ENCODE measurements around the gene RLF. TPM values are rescaled to one million over a fixed set of nuclear protein-coding genes. Genes with fewer than 3 reads are reported as not detected.
A peak's percentile ranks its signal among the peaks of the same experiment; 100 is the strongest.

RLF gene
- total and polyA plus RNA-seq, 4 donors: 1.7 to 13.4 (median 6.3) TPM

DNA sequence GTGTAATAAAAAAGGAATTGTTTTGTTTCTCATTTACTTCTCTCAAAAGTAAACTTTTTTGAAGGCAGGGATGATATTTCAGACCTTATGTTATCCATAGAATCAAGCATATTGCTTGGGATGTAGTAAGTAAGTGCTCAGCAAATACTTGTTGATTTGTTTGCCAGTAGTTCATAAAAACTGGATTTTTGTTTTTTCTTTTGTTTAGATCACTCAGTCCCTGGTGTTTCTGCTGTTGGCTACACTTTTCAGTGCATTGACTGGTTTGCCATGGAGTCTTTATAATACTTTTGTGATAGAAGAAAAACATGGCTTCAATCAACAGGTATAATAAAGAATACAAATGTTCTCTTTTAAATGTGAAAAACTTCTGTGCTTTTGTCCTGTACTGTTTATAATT is 107.0 kb downstream of the RLF start:
- no peak overlapping the region for H3K4me3 ChIP-seq (ENCODE audit: low read depth in 1 of 3, low read length in 3 of 3)
- TF ChIP-seq ZBTB33 (IDR thresholded peaks at IDR 0.05) (no peak), YY1 (IDR thresholded peaks at IDR 0.05) (no peak), RAD21 (IDR thresholded peaks at IDR 0.05) (no peak), FOXA2 (IDR thresholded peaks at IDR 0.05) (no peak), JUND (IDR thresholded peaks at IDR 0.05) (no peak), EGR1 (IDR thresholded peaks at IDR 0.05; ENCODE audit: low read depth in 2 of 2) (no peak)
- TF ChIP-seq, protein P1, sequence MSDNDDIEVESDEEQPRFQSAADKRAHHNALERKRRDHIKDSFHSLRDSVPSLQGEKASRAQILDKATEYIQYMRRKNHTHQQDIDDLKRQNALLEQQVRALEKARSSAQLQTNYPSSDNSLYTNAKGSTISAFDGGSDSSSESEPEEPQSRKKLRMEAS (IDR thresholded peaks at IDR 0.05): no peak
- TF ChIP-seq, protein P2, sequence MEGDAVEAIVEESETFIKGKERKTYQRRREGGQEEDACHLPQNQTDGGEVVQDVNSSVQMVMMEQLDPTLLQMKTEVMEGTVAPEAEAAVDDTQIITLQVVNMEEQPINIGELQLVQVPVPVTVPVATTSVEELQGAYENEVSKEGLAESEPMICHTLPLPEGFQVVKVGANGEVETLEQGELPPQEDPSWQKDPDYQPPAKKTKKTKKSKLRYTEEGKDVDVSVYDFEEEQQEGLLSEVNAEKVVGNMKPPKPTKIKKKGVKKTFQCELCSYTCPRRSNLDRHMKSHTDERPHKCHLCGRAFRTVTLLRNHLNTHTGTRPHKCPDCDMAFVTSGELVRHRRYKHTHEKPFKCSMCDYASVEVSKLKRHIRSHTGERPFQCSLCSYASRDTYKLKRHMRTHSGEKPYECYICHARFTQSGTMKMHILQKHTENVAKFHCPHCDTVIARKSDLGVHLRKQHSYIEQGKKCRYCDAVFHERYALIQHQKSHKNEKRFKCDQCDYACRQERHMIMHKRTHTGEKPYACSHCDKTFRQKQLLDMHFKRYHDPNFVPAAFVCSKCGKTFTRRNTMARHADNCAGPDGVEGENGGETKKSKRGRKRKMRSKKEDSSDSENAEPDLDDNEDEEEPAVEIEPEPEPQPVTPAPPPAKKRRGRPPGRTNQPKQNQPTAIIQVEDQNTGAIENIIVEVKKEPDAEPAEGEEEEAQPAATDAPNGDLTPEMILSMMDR (IDR thresholded peaks at IDR 0.05; ENCODE audit: low read depth, low read length, missing input control): no peak
- TF ChIP-seq, protein P3, sequence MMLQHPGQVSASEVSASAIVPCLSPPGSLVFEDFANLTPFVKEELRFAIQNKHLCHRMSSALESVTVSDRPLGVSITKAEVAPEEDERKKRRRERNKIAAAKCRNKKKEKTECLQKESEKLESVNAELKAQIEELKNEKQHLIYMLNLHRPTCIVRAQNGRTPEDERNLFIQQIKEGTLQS (IDR thresholded peaks at IDR 0.05): no peak
- TF ChIP-seq, protein P4, sequence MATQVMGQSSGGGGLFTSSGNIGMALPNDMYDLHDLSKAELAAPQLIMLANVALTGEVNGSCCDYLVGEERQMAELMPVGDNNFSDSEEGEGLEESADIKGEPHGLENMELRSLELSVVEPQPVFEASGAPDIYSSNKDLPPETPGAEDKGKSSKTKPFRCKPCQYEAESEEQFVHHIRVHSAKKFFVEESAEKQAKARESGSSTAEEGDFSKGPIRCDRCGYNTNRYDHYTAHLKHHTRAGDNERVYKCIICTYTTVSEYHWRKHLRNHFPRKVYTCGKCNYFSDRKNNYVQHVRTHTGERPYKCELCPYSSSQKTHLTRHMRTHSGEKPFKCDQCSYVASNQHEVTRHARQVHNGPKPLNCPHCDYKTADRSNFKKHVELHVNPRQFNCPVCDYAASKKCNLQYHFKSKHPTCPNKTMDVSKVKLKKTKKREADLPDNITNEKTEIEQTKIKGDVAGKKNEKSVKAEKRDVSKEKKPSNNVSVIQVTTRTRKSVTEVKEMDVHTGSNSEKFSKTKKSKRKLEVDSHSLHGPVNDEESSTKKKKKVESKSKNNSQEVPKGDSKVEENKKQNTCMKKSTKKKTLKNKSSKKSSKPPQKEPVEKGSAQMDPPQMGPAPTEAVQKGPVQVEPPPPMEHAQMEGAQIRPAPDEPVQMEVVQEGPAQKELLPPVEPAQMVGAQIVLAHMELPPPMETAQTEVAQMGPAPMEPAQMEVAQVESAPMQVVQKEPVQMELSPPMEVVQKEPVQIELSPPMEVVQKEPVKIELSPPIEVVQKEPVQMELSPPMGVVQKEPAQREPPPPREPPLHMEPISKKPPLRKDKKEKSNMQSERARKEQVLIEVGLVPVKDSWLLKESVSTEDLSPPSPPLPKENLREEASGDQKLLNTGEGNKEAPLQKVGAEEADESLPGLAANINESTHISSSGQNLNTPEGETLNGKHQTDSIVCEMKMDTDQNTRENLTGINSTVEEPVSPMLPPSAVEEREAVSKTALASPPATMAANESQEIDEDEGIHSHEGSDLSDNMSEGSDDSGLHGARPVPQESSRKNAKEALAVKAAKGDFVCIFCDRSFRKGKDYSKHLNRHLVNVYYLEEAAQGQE (IDR thresholded peaks at IDR 0.05): no peak
- no peaks in the 10 kb centered on the region for H3K27me3 ChIP-seq (ENCODE audit: control insufficient read depth in 4 of 4, insufficient read depth in 4 of 4, low read length in 3 of 4)
- H3K27ac ChIP-seq (ENCODE audit: low read depth in 1 of 2, low read length in 2 of 2): peak overlapping the region; percentile 76 to 83
- DNase-seq (ENCODE audit: low spot score): no peak
- H3K4me1 ChIP-seq (ENCODE audit: control insufficient read depth in 4 of 4, insufficient read depth in 4 of 4, low read length in 3 of 4): peaks cover 0 to 10% (median 2%) of the 10 kb centered on the region in 4 donors
- peaks cover 10 to 25% (median 22%) of the 10 kb centered on the region in 4 donors for H3K36me3 ChIP-seq (ENCODE audit: control insufficient read depth in 4 of 4, insufficient read depth in 3 of 4, low read depth in 1 of 4, low read length in 3 of 4)
- H3K9me3 ChIP-seq (ENCODE audit: control insufficient read depth in 4 of 4, low read length in 3 of 4): no peaks in the 10 kb centered on the region
- H3K9ac ChIP-seq (ENCODE audit: low read depth in 1 of 2, low read length in 2 of 2): peak overlapping the region in 1 of 2 donors; percentile 71

DNA sequence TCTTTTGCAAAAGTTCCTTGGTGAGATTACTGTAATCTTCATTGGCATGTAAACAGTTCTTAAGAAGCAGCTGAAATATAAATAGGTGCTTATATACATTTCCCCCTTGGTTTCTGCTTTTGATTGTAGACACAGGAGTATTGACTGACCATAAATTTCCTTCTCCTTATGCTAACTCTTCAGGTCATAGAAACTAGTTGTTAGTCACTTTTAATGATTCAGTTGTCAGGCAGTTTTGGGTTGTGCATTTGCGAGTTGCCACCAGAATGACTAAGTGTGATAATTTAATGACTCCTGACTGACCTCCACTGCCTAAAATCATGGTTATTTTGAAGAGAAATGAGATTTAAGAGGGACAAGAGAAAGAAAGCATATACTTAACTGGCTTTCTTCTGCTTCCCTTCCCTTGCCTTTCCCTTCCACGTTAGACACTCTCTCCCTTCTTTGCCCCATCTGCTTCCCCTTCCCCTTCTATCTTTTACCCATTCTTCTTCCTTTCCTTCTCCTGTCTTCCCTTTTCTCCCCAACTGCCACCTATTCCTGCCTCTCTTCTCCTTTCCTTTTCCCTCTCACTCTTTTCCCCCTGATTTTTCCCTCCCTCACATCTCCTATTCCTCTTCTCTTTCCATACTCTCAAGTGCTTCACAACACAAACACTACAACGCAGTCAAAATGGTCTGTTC is 109.1 kb downstream of the RLF start:
- peaks cover 10 to 22% (median 17%) of the 10 kb centered on the region in 4 donors for H3K36me3 ChIP-seq (ENCODE audit: control insufficient read depth in 4 of 4, insufficient read depth in 3 of 4, low read depth in 1 of 4, low read length in 3 of 4)
- H3K4me1 ChIP-seq (ENCODE audit: control insufficient read depth in 4 of 4, insufficient read depth in 4 of 4, low read length in 3 of 4): peaks cover 1 to 16% (median 9%) of the 10 kb centered on the region in 4 donors
- 61% methylated on average over 3 of the region's 3 CpGs for WGBS
- no peak overlapping the region for H3K27ac ChIP-seq (ENCODE audit: low read depth in 1 of 2, low read length in 2 of 2)
- no peaks in the 10 kb centered on the region for H3K27me3 ChIP-seq (ENCODE audit: control insufficient read depth in 4 of 4, insufficient read depth in 4 of 4, low read length in 3 of 4)
- H3K4me3 ChIP-seq (ENCODE audit: low read depth in 1 of 3, low read length in 3 of 3): no peak overlapping the region
- H3K9ac ChIP-seq (ENCODE audit: low read depth in 1 of 2, low read length in 2 of 2): no peak overlapping the region
- no peak for DNase-seq (ENCODE audit: low spot score)
- H3K9me3 ChIP-seq (ENCODE audit: control insufficient read depth in 4 of 4, low read length in 3 of 4): no peaks in the 10 kb centered on the region
- TF ChIP-seq HNF4A (conservative IDR thresholded peaks at IDR 0.05): no peak
- no peak for TF ChIP-seq RAD21 (IDR thresholded peaks at IDR 0.05)
- TF ChIP-seq ZBTB33 (IDR thresholded peaks at IDR 0.05): no peak
- TF ChIP-seq, protein P2 (IDR thresholded peaks at IDR 0.05; ENCODE audit: low read depth, low read length, missing input control): no peak
- TF ChIP-seq, protein P3 (IDR thresholded peaks at IDR 0.05): no peak
- no peak for TF ChIP-seq RXRA (IDR thresholded peaks at IDR 0.05)
- no peak for TF ChIP-seq NR2F2 (IDR thresholded peaks at IDR 0.05)
- TF ChIP-seq FOXA2 (IDR thresholded peaks at IDR 0.05): no peak
- TF ChIP-seq, protein P1 (IDR thresholded peaks at IDR 0.05): no peak
- TF ChIP-seq JUND (IDR thresholded peaks at IDR 0.05): no peak
- TF ChIP-seq TAF1 (conservative IDR thresholded peaks at IDR 0.05): no peak
- TF ChIP-seq YY1 (IDR thresholded peaks at IDR 0.05): no peak
- no peak for TF ChIP-seq EGR1 (IDR thresholded peaks at IDR 0.05; ENCODE audit: low read depth in 2 of 2)
- no peak for TF ChIP-seq FOXA1 (IDR thresholded peaks at IDR 0.05)
- no peak for TF ChIP-seq SP1 (IDR thresholded peaks at IDR 0.05)
- no peak for TF ChIP-seq HNF4G (IDR thresholded peaks at IDR 0.05)

Data from liver (tissue), 9 donors.